Stimulated activated CD8-positive, alpha-beta memory T cell treated with anti-CD3 and anti-CD28 coated beads, Interleukin-2, amount 100 ng/mL, for 48 hours (primary cell): ENCODE data around the gene AMPD1.

Experiments used
- DNase-seq, 2 donors: peaks; one replicate each; pipeline ENCODE4 v3.0.0-alpha.2; 2020; ENCODE audit warnings: low read depth in 2 of 2

The AMPD1 gene

DNA sequence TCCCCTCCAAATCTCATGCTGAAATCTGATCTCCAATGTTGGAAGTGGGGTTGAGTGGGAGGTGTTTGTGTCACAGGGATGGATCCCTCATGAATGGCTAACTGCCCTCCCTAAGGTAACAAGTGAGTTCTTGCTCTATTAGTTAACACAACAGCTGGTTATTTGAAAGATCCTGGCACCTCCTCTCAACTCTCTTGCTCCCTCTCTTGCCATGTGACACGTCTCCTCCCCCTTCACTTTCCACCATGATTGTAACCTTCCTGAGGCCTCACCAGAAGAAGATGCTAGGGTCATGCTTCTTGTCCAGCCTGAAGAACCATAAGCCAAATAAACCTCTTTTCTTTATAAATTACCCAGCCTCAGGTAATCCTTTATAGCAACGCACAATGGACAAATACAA, 54.0 kb downstream of the AMPD1 start:
- DNase-seq: no peak

DNA sequence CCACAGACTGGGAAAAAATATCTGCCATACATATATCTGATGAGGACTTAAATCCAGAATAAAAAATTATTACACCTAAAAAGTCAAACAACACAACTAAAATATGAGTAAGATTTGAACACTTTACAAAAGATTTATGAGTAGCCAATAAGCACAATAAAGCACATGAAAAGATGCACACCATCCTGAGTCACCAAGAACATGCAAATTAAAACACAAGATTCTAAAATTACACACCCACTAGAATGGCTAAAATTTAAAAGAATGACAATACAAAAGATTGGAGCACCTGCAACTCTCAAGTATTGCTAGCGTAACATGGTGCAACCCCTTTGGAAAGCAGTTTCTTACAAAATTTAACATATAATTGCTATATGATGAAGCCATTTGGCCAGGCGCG, 56.4 kb downstream of the AMPD1 start:
- DNase-seq: no peak

DNA sequence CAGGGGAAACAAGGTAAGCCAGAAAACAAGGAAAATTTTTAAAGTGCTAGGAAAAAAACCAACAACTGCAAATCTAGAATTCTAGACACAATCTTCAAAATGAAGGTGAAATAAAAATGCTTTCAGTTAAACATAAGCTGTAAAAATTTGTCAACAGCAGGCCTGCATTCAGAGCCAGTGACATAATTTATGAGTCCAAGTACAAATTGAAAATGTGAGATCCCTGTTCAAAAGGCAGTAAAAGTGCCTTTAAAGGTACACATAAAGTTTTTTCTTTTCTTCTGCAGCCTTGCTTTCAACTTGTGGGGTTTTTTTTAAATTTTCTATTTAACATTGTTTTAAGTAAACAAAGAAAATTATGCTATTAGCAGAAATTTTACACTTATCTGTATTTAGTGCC, 62.9 kb downstream of the AMPD1 start:
- no peak for DNase-seq

DNA sequence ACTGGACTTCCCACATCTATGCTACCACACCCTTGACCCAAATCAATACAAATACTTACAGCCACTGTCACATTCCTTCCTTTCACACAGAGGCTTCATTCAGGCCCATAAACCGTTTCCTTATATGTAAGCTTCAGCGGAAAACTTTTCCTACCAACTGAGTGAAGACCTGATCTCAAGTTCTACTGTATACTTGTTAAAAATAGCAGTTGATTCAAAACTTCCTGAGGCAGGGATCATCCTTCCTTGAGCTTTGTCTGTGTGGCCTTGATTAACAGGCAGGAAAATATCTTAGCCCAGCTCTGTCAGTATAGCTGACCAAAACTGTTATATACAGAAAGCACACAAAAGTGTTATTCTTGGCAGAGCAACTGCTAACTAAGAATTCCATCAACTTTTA, 68.2 kb downstream of the AMPD1 start:
- no peak for DNase-seq

DNA sequence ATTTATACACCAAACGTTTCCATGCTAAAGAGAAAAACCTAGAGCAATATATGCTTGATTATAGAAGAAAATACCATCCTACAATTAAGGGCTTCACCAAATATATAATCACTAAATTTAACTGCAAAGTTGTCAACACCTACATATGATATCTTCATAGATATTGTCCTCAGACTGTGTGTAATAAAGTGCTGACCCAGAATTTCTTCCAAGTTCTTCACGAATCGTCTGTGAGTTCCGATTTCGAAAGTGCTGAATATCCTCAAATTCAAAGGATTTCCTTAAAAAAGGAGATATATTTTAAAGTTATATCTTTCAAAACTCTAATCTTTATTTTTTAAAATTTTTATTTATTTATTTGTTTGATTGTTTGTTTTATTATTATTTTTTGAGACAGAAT, 72.0 kb downstream of the AMPD1 start:
- DNase-seq: no peak
